Measurements from ENCODE around the gene CFAP99. TPM values are rescaled to one million over a fixed set of nuclear protein-coding genes. Genes with fewer than 3 reads are reported as not detected.

Gene CFAP99
- polyA plus RNA-seq, 1 experiment: not detected

- no peak overlapping the region for H3K4me3 ChIP-seq (ENCODE audit: low read depth, low read length)
- no peak for TF ChIP-seq CTCF (IDR thresholded peaks at IDR 0.05; ENCODE audit: insufficient read depth, low read depth, low read length)
- H3K36me3 ChIP-seq (ENCODE audit: control insufficient read depth, insufficient read depth, low read length): no peaks in the 10 kb centered on the region
- CTCF ChIA-PET: no interaction called here
- no peak for DNase-seq (ENCODE audit: low read depth)
- no peaks in the 10 kb centered on the region; the same call in 1 of the 2 replicates for H3K27me3 ChIP-seq (ENCODE audit: control insufficient read depth, insufficient read depth, low read length)
- POLR2A ChIA-PET: no interaction called here
Measured at GRCh38 chr4:2407991-2408342, 10.8 kb upstream of the CFAP99 start.

- ChIA-PET POLR2A (no interaction called here), CTCF (no interaction called here)
- Histone ChIP-seq H3K4me3 (ENCODE audit: low read depth, low read length) (no peak overlapping the region), H3K27me3 (ENCODE audit: control insufficient read depth, insufficient read depth, low read length) (no peaks in the 10 kb centered on the region; the same call in 1 of the 2 replicates), H3K36me3 (ENCODE audit: control insufficient read depth, insufficient read depth, low read length) (no peaks in the 10 kb centered on the region)
- DNase-seq (ENCODE audit: low read depth): no peak
- no peak for TF ChIP-seq CTCF (IDR thresholded peaks at IDR 0.05; ENCODE audit: insufficient read depth, low read depth, low read length)
Measured at GRCh38 chr4:2408401-2408958, 10.3 kb upstream of the CFAP99 start.

DNA sequence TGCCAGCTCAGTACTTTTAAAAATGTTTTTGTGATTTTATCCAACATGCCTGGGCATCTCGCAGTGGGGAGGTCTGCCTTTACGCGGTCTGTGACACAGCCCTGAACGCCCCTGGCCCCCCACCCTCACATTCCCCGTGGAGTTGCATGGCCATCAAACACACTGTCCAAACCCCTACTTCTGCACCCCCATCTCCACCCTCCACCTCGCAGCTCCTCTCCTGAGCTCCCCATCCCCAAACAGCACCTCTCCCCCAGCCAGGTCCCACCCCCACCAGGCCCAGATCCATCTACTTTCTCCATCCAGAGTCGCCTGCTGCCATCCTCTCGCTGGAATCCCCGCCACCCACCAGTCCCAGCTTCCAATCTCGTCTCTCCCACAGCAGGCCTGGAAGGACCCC, 9.8 kb upstream of the CFAP99 start:
- TF ChIP-seq CTCF (IDR thresholded peaks at IDR 0.05; ENCODE audit: insufficient read depth, low read depth, low read length): no peak
- POLR2A ChIA-PET: no interaction called here
- CTCF ChIA-PET: no interaction called here
- DNase-seq (ENCODE audit: low read depth): no peak
- Histone ChIP-seq H3K4me3 (ENCODE audit: low read depth, low read length) (no peak overlapping the region), H3K27me3 (ENCODE audit: control insufficient read depth, insufficient read depth, low read length) (no peaks in the 10 kb centered on the region; the same call in 1 of the 2 replicates), H3K36me3 (ENCODE audit: control insufficient read depth, insufficient read depth, low read length) (no peaks in the 10 kb centered on the region)

DNA sequence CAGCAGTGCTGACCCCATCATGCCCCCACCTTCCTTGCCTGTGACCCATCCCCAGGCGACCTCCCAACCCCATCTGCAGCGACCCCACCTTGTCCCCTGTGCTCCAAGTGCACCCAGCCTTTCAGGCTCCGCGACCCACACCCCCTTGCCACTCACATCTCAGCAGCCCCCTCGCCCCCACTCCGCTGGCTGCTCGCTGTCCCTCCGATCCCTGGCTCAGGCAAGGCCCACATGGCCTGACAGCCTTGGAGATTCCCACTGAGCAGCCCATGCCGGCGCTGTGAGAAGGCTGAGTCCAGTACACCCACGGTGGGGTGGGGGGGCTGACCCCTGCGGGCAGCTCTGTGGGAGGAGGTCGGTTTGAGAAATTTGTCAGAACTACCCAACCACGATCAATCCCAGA, 9.4 kb upstream of the CFAP99 start:
- Histone ChIP-seq H3K27me3 (ENCODE audit: control insufficient read depth, insufficient read depth, low read length) (no peaks in the 10 kb centered on the region; the same call in 1 of the 2 replicates), H3K4me3 (ENCODE audit: low read depth, low read length) (no peak overlapping the region), H3K36me3 (ENCODE audit: control insufficient read depth, insufficient read depth, low read length) (no peaks in the 10 kb centered on the region)
- no peak for DNase-seq (ENCODE audit: low read depth)
- ChIA-PET CTCF (no interaction called here), POLR2A (no interaction called here)
- no peak for TF ChIP-seq CTCF (IDR thresholded peaks at IDR 0.05; ENCODE audit: insufficient read depth, low read depth, low read length)

DNA sequence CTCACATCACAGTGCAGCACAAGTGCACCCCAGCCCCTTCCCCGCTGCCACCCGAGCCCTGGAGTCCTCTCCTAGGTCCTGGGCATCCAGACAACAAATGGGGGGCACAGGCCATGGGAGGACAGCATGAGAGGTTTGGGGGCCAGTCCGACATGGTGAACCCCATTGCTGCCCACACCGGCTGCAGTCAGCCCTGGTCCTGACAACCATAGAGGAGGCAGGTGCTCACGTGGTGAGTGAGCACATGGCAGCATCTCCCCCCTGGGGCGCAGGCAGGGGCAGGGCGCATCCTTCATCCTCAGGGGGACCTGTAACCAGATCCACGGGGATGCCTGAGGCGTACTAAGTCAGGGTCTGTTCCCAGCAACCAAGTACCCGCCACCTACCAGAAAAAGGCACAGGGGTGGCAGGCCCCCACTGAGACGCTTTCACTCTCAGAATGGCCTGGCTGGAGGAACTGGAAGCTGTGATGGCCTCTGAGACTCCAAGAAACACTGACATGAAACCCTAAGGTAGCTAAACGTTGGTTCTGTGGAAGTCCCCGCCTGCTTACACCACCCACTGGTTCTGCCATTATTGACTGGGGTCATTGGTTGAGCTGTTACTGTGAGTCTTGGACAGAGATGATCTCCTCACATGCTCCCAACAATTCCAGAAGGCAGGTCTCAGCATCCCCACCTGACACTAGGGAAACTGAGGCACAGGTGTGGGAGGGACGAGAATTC, 6.8 kb upstream of the CFAP99 start:
- CTCF ChIA-PET: interaction anchor here (0.7 to 1.8 kb wide), 5 partner anchors 18 to 192 kb away, joined by 3 to 5 read pairs (median 3); no protein-coding TSS in a partner anchor

More for the DNA sequence above, 6.8 kb upstream of the CFAP99 start:
- Histone ChIP-seq H3K27me3 (ENCODE audit: control insufficient read depth, insufficient read depth, low read length) (peaks cover 11% of the 10 kb centered on the region), H3K36me3 (ENCODE audit: control insufficient read depth, insufficient read depth, low read length) (no peaks in the 10 kb centered on the region), H3K4me3 (ENCODE audit: low read depth, low read length) (no peak overlapping the region)
- DNase-seq (ENCODE audit: low read depth): no peak
- POLR2A ChIA-PET: no interaction called here
- no peak for TF ChIP-seq CTCF (IDR thresholded peaks at IDR 0.05; ENCODE audit: insufficient read depth, low read depth, low read length)
